ENCODE measurements around the gene LAMA1. TPM values are rescaled to one million over a fixed set of nuclear protein-coding genes. Genes with fewer than 3 reads are reported as not detected.

Gene LAMA1
- total RNA-seq, 1 experiment from 2014 or later, result 28.8 TPM

- no peak overlapping the region for H2BK120ac ChIP-seq (ENCODE audit: low read depth, low read length, poor library complexity, severe bottlenecking)
- TF ChIP-seq, protein P1, sequence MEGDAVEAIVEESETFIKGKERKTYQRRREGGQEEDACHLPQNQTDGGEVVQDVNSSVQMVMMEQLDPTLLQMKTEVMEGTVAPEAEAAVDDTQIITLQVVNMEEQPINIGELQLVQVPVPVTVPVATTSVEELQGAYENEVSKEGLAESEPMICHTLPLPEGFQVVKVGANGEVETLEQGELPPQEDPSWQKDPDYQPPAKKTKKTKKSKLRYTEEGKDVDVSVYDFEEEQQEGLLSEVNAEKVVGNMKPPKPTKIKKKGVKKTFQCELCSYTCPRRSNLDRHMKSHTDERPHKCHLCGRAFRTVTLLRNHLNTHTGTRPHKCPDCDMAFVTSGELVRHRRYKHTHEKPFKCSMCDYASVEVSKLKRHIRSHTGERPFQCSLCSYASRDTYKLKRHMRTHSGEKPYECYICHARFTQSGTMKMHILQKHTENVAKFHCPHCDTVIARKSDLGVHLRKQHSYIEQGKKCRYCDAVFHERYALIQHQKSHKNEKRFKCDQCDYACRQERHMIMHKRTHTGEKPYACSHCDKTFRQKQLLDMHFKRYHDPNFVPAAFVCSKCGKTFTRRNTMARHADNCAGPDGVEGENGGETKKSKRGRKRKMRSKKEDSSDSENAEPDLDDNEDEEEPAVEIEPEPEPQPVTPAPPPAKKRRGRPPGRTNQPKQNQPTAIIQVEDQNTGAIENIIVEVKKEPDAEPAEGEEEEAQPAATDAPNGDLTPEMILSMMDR (conservative IDR thresholded peaks at IDR 0.05), result no peak
- no peak overlapping the region for H2AFZ ChIP-seq (ENCODE audit: low read length)
- H3K23me2 ChIP-seq (ENCODE audit: insufficient read length, low read depth, low read length, poor library complexity, severe bottlenecking), result no peaks in the 10 kb centered on the region
- peaks cover 20 to 62% (median 35%) of the 10 kb centered on the region in 3 experiments for H3K36me3 Mint-ChIP-seq (ENCODE audit: insufficient read depth in 1 of 3, low read depth in 3 of 3)
- H3K4me1 Mint-ChIP-seq, result peaks cover 7 to 11% of the 10 kb centered on the region in 2 experiments
- no peak overlapping the region for H4K91ac ChIP-seq (ENCODE audit: insufficient read length, low read depth, low read length)
- no peak overlapping the region for H3K27ac Mint-ChIP-seq
- H2AK5ac ChIP-seq (ENCODE audit: insufficient read length, low read length), result no peak overlapping the region
- no peaks in the 10 kb centered on the region for H3K4me1 ChIP-seq (ENCODE audit: insufficient read depth, low read length)
- H3K4ac ChIP-seq (ENCODE audit: low read depth, low read length), result no peak overlapping the region
- no peak overlapping the region for H4K5ac ChIP-seq (ENCODE audit: insufficient read length, low read depth, low read length)
- WGBS (ENCODE audit: extremely low coverage, insufficient read length, low lambda C conversion rate), result no CpG with 5 or more reads among the region's 16 CpGs
- H3K4me3 Mint-ChIP-seq, result no peak overlapping the region
- H3K27ac ChIP-seq (ENCODE audit: insufficient read length, low read depth, low read length), result no peak overlapping the region
- no peaks in the 10 kb centered on the region for H3K79me1 ChIP-seq (ENCODE audit: insufficient read depth, low read depth, low read length, poor library complexity, severe bottlenecking)
- H3K9ac ChIP-seq (ENCODE audit: extremely low read depth, insufficient read length, low read length), result no peak overlapping the region
- no peak overlapping the region for H3K23ac ChIP-seq (ENCODE audit: insufficient read length, low read depth, low read length)
- H3K18ac ChIP-seq (ENCODE audit: insufficient read length, low read depth, low read length), result no peak overlapping the region
- no peak overlapping the region for H2BK5ac ChIP-seq (ENCODE audit: insufficient read length, low read length)
- H3K4me2 ChIP-seq (ENCODE audit: insufficient read depth, insufficient read length, low read length), result no peak overlapping the region
- H4K20me1 ChIP-seq (ENCODE audit: control insufficient read depth, insufficient read depth, insufficient read length), result no peaks in the 10 kb centered on the region
- H2BK12ac ChIP-seq (ENCODE audit: insufficient read length, low read depth, low read length), result no peak overlapping the region
- no peaks in the 10 kb centered on the region for H3K27me3 ChIP-seq (ENCODE audit: insufficient read depth, low read length)
- H2BK15ac ChIP-seq (ENCODE audit: low read depth, low read length), result no peak overlapping the region
- H3K27me3 Mint-ChIP-seq (ENCODE audit: low read depth), result no peaks in the 10 kb centered on the region; the same call in 1 of the 2 replicates
- no peak overlapping the region for H3K14ac ChIP-seq (ENCODE audit: insufficient read depth, low read length)
- no peak overlapping the region for H2BK20ac ChIP-seq (ENCODE audit: low read depth, low read length, poor library complexity, severe bottlenecking)
- H3K9me3 ChIP-seq (ENCODE audit: control insufficient read depth, low read depth, low read length), result no peaks in the 10 kb centered on the region
- DNase-seq, result no peak
- no peaks in the 10 kb centered on the region for H3K79me2 ChIP-seq (ENCODE audit: insufficient read depth, low read length)
- no peak overlapping the region for H4K8ac ChIP-seq (replicated peaks; ENCODE audit: insufficient read length, low read depth, low read length)
- no peaks in the 10 kb centered on the region for H3K9me3 Mint-ChIP-seq
- H3T11ph ChIP-seq (ENCODE audit: low read length), result no peak overlapping the region
- H3K56ac ChIP-seq (ENCODE audit: insufficient read length, low read depth, low read length), result no peak overlapping the region
Observed at GRCh38 chr18:6948281-6949055, 169.1 kb downstream of the LAMA1 start.
